Limb (tissue), 2 donors: ENCODE results near the gene GLT1D1.

ENCODE experiments used
- DNase-seq, 2 donors: peaks; one replicate each; pipeline ENCODE4 v3.0.0-alpha.2; 2016; ENCODE audit errors: extremely low spot score in 2 of 2

GLT1D1 gene

GRCh38 chr12:128995619-128996018 lies 142.3 kb downstream of the GLT1D1 start:
- no peak for DNase-seq

DNA sequence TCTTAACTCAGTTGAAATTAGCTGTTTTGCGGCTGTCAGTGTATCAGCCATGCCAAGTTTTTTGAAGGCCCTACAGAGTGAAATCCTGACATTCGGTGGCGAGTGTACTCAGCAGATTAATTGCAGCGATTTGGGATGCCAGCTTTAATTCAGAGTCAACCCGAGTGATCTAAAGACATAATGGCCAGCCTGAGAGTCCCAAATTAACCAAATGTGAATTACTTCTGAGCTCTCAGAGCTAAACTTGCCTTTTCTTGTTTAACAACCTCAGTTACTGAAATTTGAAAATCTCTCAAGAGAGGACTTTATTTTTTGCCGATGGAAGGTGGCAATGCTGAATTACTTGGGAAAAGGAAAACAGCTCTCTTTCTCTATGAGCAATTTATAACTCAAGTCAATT lies 148.5 kb downstream of the GLT1D1 start:
- DNase-seq = no peak

DNA sequence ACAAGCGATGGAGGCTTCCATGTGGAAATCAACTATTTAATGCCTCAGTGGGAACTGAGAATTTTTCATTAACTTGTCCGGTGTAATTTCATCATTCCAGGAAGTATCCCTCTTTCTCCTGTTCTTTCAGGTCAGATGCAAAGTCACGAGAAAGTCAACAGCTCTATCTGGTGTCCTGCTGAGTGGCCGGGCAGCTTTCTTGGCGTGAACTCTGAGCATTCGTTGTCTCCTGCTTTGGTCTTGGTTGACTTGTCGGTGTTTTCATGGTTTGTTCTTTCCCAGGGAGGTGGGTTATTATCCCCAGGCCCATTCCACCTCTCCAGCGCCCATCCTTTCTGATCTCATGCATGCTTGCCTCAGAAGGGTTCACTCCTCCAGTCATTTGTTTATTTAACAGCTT lies 149.1 kb downstream of the GLT1D1 start:
- no peak for DNase-seq

DNA sequence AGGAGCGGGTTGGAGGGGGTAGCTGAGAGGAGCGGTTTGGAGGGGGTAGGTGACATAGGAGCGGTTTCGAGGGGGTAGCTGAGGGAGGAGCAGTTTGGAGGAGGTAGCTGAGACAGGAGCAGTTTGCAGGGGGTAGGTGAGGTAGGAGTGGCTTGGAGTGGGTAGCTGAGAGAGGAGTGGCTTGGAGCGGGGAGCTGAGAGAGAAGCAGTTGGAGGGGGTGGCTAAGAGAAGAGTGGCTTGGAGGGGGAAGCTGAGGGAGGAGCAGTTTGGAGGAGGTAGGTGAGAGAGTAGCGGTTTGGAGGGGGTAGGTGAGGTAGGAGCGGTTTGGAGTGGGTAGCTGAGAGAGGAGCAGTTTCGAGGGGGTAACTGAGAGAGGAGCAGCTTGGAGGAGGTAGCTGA lies 152.1 kb downstream of the GLT1D1 start:
- DNase-seq = no peak

- no peak for DNase-seq
Measured at GRCh38 chr12:129005829-129006228, 152.6 kb downstream of the GLT1D1 start.

DNA sequence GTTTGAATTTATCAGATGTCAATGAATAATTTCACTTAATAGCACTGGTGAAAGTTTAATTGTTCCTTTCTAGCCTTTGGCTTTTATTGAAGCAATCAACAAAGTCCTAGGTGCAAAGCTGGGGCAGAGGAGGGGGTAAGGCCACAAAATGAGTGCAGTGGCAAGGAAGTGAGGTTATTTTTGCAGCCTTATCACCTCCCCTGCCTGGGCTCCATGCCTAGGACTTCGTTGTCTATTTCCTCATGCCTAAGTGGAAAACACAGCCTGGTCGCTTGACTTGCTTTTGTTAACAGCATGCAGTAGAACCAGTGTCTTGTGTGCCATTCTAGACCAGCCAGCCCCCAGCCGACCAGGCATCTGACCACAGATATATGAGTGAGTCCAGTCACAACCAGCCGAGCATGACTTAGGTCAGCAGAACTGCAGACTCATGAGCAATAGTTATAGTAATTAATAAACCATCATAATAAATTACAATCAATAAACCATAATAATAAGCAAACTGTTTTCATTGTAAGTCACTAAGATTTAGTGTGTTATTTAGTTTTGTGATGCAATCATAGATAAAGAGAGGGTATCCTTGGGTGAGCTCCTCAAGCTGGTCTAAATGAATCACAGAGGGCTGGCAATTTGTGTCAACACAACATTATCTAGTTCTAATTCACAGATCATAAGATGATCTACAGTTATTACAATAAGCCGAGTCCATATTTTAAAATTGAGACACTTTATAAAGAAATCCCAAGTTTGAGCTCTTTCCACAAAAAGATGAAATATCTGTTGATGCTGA lies 156.8 kb downstream of the GLT1D1 start:
- no peak for DNase-seq

- DNase-seq = no peak
Measured at GRCh38 chr12:129016159-129016558, 162.9 kb downstream of the GLT1D1 start.

- DNase-seq = no peak
Measured at GRCh38 chr12:129025055-129025454, 171.8 kb downstream of the GLT1D1 start.

- DNase-seq = no peak
Measured at GRCh38 chr12:129028844-129029243, 175.6 kb downstream of the GLT1D1 start.
